Amniotic stem cell (primary cell): ENCODE data around the gene RNF166.

ENCODE experiments used
- DNase-seq: peaks from one replicate; lab custom pipeline; 2025; lab: John Stamatoyannopoulos, UW

Gene RNF166

GRCh38 chr16:88723911-88724310 lies 17.7 kb upstream of the RNF166 start:
- no peak for DNase-seq

- DNase-seq, result no peak
Measured at GRCh38 chr16:88723507-88723887, 17.3 kb upstream of the RNF166 start.

- DNase-seq, result no peak
Measured at GRCh38 chr16:88722784-88723506, 16.7 kb upstream of the RNF166 start.

- no peak for DNase-seq
Measured at GRCh38 chr16:88721815-88722755, 15.9 kb upstream of the RNF166 start.

- no peak for DNase-seq
Measured at GRCh38 chr16:88721236-88721635, 15.0 kb upstream of the RNF166 start.

GRCh38 chr16:88720396-88720970 lies 14.3 kb upstream of the RNF166 start:
- no peak for DNase-seq

GRCh38 chr16:88719933-88720296 lies 13.7 kb upstream of the RNF166 start:
- DNase-seq, result no peak

GRCh38 chr16:88719267-88719932 lies 13.2 kb upstream of the RNF166 start:
- no peak for DNase-seq

- no peak for DNase-seq
Measured at GRCh38 chr16:88718178-88718577, 12.0 kb upstream of the RNF166 start.

- no peak for DNase-seq
Measured at GRCh38 chr16:88716601-88717001, 10.4 kb upstream of the RNF166 start.

- DNase-seq, result no peak
Measured at GRCh38 chr16:88716201-88716600, 10.0 kb upstream of the RNF166 start.

- DNase-seq, result no peak
Measured at GRCh38 chr16:88715312-88716190, 9.3 kb upstream of the RNF166 start.

- DNase-seq, result no peak
Measured at GRCh38 chr16:88714420-88715302, 8.5 kb upstream of the RNF166 start.

- no peak for DNase-seq
Measured at GRCh38 chr16:88713568-88714419, 7.6 kb upstream of the RNF166 start.

- DNase-seq, result no peak
Measured at GRCh38 chr16:88713054-88713453, 6.8 kb upstream of the RNF166 start.

GRCh38 chr16:88712362-88712979 lies 6.3 kb upstream of the RNF166 start:
- no peak for DNase-seq

GRCh38 chr16:88711750-88712340 lies 5.6 kb upstream of the RNF166 start:
- no peak for DNase-seq

GRCh38 chr16:88710556-88710955 lies 4.3 kb upstream of the RNF166 start:
- no peak for DNase-seq
